Cardiac fibroblast (primary cell): Measurements from ENCODE around the gene PLCG2.

Source experiments
- DNase-seq, 2 donors: peaks; one replicate each; pipeline versions ENCODE4 v3.0.0 to v3.0.0-alpha.2; 2010; ENCODE audit warnings: low read depth in 2 of 2
- H3K4me3 ChIP-seq, 2 donors: replicated peaks in 1 of 2; 1 replicate in 1 of 2; 2 replicates in 1 of 2; pipeline ENCODE4 v1.5.1; 2011; ENCODE audit warnings: low read depth in 2 of 2, low read length in 2 of 2, mild to moderate bottlenecking in 2 of 2, moderate library complexity in 1 of 2
- CTCF ChIP-seq: IDR thresholded peaks from one replicate; pipeline ENCODE4 v1.5.1; 2011; ENCODE audit warnings: low read depth, mild to moderate bottlenecking, low read length, inconsistent platforms

Gene PLCG2

GRCh38 chr16:82010649-82011048 lies 231.6 kb downstream of the PLCG2 start:
- no peak overlapping the region for H3K4me3 ChIP-seq
- DNase-seq, result no peak
- TF ChIP-seq CTCF, result no peak

- H3K4me3 ChIP-seq, result peak within 1 kb of the TSS in 1 of 2 donors; percentile 26
- no peak for DNase-seq
- TF ChIP-seq CTCF, result no peak
These were observed 232.1 kb downstream of the PLCG2 start, which contains the start of gene SDR42E1 for GRCh38 chr16:82011199-82011641. TSS of gene SDR42E1 (minus strand) at chr16:82011470. CDS start at chr16:82000858, 10,612 bp downstream.
